ENCODE data around the gene TBC1D22B. TPM values are rescaled to one million over a fixed set of nuclear protein-coding genes. Genes with fewer than 3 reads are reported as not detected.

The TBC1D22B gene
- total and polyA plus RNA-seq, 8 donors: 3.5 to 16.3 (median 6.2) TPM

DNA sequence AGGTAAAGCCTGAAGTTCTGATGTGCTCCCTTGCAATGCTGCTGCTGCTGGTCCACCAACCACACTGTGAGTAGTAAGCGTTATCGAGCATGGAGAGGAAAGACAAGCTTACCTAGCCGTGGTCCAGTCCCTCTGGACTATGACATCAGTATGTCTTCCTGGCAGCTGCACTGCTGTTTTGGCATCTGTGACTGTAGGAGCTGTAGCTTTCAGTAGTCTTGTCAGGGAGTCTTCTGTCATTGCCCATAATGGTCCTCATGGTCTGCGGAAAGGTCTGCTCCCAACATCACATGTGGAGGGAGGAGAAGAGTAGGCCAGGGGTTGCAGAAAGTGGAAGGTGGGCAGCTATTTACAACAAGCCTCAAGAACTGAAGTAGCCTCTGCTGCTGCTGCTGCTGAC lies 27.2 kb downstream of the TBC1D22B start:
- no peak overlapping the region for H3K4me3 ChIP-seq
- H3K27me3 ChIP-seq: no peaks in the 10 kb centered on the region
- H3K36me3 ChIP-seq: peaks cover 30 to 90% (median 84%) of the 10 kb centered on the region in 4 donors
- H3K4me1 ChIP-seq: peaks cover 7 to 45% (median 22%) of the 10 kb centered on the region in 4 donors
- TF ChIP-seq POLR2A (IDR thresholded peaks at IDR 0.05): no peak
- TF ChIP-seq POLR2AphosphoS5 (IDR thresholded peaks at IDR 0.05): no peak
- TF ChIP-seq EP300 (IDR thresholded peaks at IDR 0.05): no peak
- TF ChIP-seq, protein P1, sequence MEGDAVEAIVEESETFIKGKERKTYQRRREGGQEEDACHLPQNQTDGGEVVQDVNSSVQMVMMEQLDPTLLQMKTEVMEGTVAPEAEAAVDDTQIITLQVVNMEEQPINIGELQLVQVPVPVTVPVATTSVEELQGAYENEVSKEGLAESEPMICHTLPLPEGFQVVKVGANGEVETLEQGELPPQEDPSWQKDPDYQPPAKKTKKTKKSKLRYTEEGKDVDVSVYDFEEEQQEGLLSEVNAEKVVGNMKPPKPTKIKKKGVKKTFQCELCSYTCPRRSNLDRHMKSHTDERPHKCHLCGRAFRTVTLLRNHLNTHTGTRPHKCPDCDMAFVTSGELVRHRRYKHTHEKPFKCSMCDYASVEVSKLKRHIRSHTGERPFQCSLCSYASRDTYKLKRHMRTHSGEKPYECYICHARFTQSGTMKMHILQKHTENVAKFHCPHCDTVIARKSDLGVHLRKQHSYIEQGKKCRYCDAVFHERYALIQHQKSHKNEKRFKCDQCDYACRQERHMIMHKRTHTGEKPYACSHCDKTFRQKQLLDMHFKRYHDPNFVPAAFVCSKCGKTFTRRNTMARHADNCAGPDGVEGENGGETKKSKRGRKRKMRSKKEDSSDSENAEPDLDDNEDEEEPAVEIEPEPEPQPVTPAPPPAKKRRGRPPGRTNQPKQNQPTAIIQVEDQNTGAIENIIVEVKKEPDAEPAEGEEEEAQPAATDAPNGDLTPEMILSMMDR (IDR thresholded peaks at IDR 0.05): no peak
- 75 to 94% (median 92%) methylated on average over 4 of the region's 4 CpGs for WGBS, 5 donors
- no peaks in the 10 kb centered on the region for H3K9me3 ChIP-seq
- intact Hi-C loops (cut with DNase I; ENCODE audit: low total_unique reads): no loop called here
- no peak for DNase-seq
- H3K27ac ChIP-seq: peak overlapping the region in 2 of 5 donors; percentile 43 to 60

- no peak for DNase-seq
- peaks cover 30 to 87% (median 79%) of the 10 kb centered on the region in 4 donors for H3K36me3 ChIP-seq
- H3K9me3 ChIP-seq: no peaks in the 10 kb centered on the region
- no peaks in the 10 kb centered on the region for H3K27me3 ChIP-seq
- intact Hi-C loops (cut with DNase I; ENCODE audit: low total_unique reads): no loop called here
- H3K4me1 ChIP-seq: peaks cover 7 to 35% (median 22%) of the 10 kb centered on the region in 4 donors
- WGBS, 5 donors: 97 to 98% (median 97%) methylated on average over 4 of the region's 4 CpGs
- no peak overlapping the region for H3K27ac ChIP-seq
- no peak for TF ChIP-seq POLR2AphosphoS5 (IDR thresholded peaks at IDR 0.05)
- no peak for TF ChIP-seq POLR2A (IDR thresholded peaks at IDR 0.05)
- TF ChIP-seq, protein P1 (IDR thresholded peaks at IDR 0.05): no peak
- no peak for TF ChIP-seq EP300 (IDR thresholded peaks at IDR 0.05)
- no peak overlapping the region for H3K4me3 ChIP-seq
Observed at GRCh38 chr6:37285861-37286311, 28.3 kb downstream of the TBC1D22B start.

DNA sequence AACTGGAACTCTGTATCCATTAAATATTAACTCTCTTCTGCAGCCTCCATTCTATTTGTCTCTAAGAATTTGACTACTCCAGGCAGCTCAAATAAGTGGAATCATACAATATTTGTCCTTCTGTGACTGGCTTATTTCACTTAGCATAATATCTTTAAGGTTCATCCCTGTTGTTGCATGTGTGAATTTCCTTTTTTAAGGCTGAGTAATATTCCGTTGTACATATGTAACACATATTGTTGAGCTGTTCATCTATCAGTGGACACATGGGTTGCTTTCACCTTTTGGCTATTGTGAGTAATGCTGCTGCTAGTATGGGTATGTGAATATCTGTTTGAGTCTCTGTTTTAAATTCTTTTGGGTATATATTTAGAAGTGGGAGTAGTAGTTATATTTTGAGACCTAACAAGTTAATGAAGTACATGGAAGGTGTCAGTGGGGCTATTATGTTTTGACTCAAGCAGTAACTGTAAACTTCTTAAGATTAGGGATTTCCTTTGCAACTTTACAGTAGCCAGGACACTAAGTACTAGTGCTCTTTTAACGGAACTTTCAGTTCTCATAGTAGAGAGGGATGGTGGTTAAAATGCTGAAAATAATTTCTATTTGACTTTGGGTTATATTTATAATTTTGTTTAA lies 30.1 kb downstream of the TBC1D22B start:
- H3K9me3 ChIP-seq: no peaks in the 10 kb centered on the region
- DNase-seq: no peak
- H3K27me3 ChIP-seq: no peaks in the 10 kb centered on the region
- H3K4me3 ChIP-seq: no peak overlapping the region
- WGBS, 5 donors: 91 to 98% (median 96%) methylated on average over 2 of the region's 2 CpGs
- no peak overlapping the region for H3K27ac ChIP-seq
- H3K36me3 ChIP-seq: peaks cover 38 to 94% (median 84%) of the 10 kb centered on the region in 4 donors
- intact Hi-C loops (cut with DNase I; ENCODE audit: low total_unique reads): no loop called here
- no peak for TF ChIP-seq EP300 (IDR thresholded peaks at IDR 0.05)
- TF ChIP-seq POLR2AphosphoS5 (IDR thresholded peaks at IDR 0.05): no peak
- TF ChIP-seq, protein P1 (IDR thresholded peaks at IDR 0.05): no peak
- TF ChIP-seq POLR2A (IDR thresholded peaks at IDR 0.05): no peak
- H3K4me1 ChIP-seq: peaks cover 7 to 22% (median 14%) of the 10 kb centered on the region in 4 donors

- Histone ChIP-seq H3K27me3 (no peaks in the 10 kb centered on the region), H3K36me3 (peaks cover 38 to 94% (median 84%) of the 10 kb centered on the region in 4 donors), H3K4me1 (peaks cover 5 to 17% (median 11%) of the 10 kb centered on the region in 4 donors), H3K9me3 (no peaks in the 10 kb centered on the region), H3K4me3 (no peak overlapping the region), H3K27ac (no peak overlapping the region)
- intact Hi-C loops (cut with DNase I; ENCODE audit: low total_unique reads): no loop called here
- no peak for DNase-seq
- 80 to 88% (median 85%) methylated on average over 2 of the region's 2 CpGs for WGBS, 5 donors
- TF ChIP-seq, protein P1 (IDR thresholded peaks at IDR 0.05): no peak
- TF ChIP-seq POLR2AphosphoS5 (IDR thresholded peaks at IDR 0.05) (no peak), POLR2A (IDR thresholded peaks at IDR 0.05) (no peak), EP300 (IDR thresholded peaks at IDR 0.05) (no peak)
Observed at GRCh38 chr6:37288247-37288646, 30.7 kb downstream of the TBC1D22B start.
